Left kidney (tissue), 2 donors: ENCODE measurements around the gene TAS2R3. TPM values are rescaled to one million over a fixed set of nuclear protein-coding genes. Genes with fewer than 3 reads are reported as not detected.

Experiments used
- DNase-seq: peaks from one replicate; pipeline ENCODE4 v3.0.0-alpha.2; 2013
- polyA plus RNA-seq: library from polyadenylated mRNA; unstranded; fragments of 120-200 nt; gene quantifications from one replicate; pipeline ENCODE4 v1.2.1, GENCODE V29; 2013; ENCODE audit not compliant: insufficient read length

TAS2R3 gene
- polyA plus RNA-seq, 1 donor = 1.2 TPM

DNA sequence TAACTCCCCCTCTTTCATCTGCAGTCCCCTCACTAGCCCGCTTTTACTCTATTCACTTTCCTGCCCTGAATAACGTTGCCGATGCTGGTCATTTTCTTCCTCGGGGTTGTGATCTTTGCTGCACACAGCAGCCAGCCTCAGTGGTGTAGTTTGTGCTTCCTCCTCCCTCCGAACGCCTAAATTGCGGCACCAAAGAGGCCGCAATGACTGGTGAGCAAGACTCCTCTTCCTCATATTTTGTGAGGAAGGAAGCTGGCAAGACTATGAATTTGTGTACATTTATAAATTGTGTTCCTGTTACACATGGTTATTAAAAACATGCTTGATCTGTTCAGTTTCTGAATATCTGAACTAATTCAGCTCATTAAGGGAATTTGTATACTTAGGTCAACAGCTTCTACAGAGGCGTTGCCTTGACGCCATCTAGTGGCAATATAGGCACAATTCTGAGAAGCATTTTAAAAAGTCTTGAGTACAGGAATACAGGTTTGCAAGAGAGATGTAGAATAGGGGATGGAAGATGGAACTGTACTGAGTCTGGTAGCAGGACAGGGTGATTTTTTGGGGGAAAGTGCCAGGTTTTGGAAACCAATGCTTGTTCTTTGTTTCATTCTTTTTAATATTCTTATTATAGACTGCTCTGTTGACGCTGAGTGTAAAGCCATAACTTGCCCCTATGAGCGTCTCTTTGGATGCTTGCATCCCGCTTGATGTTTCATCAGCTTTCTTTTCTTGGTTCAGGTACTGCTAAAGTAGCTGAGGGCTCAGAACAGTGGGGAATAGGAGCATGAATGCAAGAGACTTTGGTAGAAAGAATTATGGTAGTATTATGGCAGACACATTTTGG lies 22.0 kb downstream of the TAS2R3 start:
- DNase-seq = peak; percentile 19

DNA sequence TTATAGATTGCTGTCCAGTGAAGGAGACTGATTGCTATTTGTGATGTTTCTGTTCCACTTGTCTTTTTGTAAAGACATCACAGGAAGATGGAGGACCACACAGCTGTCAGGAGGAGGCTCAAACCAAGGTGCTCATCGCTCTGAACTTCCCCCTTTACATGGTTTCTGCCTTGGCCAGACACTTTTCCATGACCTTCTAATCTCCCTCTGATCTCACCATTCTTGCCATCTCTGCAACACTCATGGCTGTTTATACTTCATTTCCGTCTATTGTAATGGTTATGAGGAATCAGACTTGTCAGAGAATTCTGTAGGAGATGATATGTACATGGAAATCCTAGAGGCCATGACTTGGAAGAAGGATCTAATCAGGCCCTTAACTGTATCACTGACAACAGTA lies 24.4 kb downstream of the TAS2R3 start:
- no peak for DNase-seq

DNA sequence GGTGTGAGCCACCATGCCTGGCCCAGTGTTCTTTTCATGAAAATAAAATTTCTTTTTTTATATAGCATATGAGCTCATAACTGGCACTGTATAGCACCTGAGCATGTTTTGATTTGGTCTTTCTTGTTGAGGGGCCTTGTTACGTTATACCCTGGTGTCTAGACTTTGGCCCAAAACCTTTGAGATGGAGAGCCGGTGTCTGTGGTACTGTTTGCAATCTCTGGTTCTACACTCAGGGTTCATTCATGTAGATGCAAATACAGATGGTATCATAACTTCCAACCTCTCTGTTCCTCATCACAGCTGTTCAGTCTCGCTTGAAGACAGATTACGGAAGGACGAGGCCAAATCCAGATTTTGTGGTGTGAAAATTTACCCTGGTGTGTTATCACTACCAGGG lies 26.0 kb downstream of the TAS2R3 start, which contains the start of gene TAS2R5:
Gene TAS2R5, plus strand, starts transcription at position 301 of the 400 bp plus-strand sequence. CDS start 145 bp downstream, outside the sequence.
- no peak for DNase-seq

DNA sequence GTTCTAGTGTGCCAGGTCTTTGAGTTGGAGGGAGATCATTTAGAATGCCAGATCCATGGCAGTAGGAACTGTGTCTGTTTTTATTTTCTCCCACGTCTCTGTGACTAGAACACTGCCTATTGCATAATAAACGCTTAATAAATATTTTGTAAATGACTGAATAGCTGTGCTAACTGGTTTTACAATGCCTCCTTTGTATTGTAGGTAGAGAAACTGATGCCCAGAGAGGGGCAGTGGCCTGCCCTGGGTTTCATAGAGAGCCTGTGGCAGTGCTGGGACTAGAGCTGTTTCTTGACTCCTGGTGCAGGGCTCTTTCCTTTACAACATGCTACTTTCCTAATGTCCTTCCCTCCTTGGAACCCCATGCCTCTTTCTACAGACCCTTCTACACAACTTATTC lies 28.6 kb downstream of the TAS2R3 start:
- no peak for DNase-seq

Other genes with a start within 250 kb of the TAS2R3 start
- gene AGK, start 212.7 kb upstream of the TAS2R3 start, polyA plus RNA-seq = 45.8 TPM
- 40.2 TPM for gene DENND11, start 61.9 kb upstream of the TAS2R3 start, polyA plus RNA-seq
- 0.58 TPM for gene WEE2, start 55.7 kb upstream of the TAS2R3 start, polyA plus RNA-seq
- gene SSBP1, start 25.7 kb upstream of the TAS2R3 start, polyA plus RNA-seq = 144 TPM
- 6.7 TPM for gene TAS2R4, start 12.6 kb downstream of the TAS2R3 start, polyA plus RNA-seq
- 8.2 TPM for gene TAS2R5, start 26.1 kb downstream of the TAS2R3 start, polyA plus RNA-seq
- 0.73 TPM for gene PRSS37, start 77.4 kb downstream of the TAS2R3 start, polyA plus RNA-seq
- not detected for gene OR9A4, start 152.3 kb downstream of the TAS2R3 start, polyA plus RNA-seq
- gene CLEC5A, start 182.9 kb downstream of the TAS2R3 start, polyA plus RNA-seq = 0.52 TPM
- gene TAS2R38, start 209.7 kb downstream of the TAS2R3 start, polyA plus RNA-seq = not detected
- gene MGAM, start 231.8 kb downstream of the TAS2R3 start, polyA plus RNA-seq = 20.4 TPM